ENCODE data around the gene RFT1. TPM values are rescaled to one million over a fixed set of nuclear protein-coding genes. Genes with fewer than 3 reads are reported as not detected.

The RFT1 gene
- total and polyA plus RNA-seq, 2 of the 13 experiments (the other 11 are each of a cell fraction or from before 2014, with no cell fraction given): 23.2 to 37.0 TPM

- TF ChIP-seq, protein P1, sequence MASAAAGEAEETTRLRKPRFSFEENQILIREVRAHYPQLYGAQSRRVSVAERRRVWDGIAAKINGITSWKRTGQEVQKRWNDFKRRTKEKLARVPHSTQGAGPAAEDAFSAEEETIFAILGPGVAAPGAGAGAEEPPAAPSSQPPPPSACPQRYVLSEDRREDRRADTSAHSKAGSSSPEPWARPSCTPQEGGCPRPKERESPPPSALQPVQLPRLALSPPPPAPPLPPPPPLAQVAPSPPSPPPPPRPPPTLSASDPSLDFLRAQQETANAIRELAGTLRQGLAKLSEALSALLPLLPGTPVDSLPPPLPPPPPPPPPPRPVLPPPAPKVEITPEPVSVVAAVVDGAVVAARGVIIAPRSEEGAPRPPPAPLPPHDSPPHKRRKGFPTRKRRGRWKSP (CRISPR knock-in tag; IDR thresholded peaks at IDR 0.05): peak; percentile 51; the same call in 1 of the 2 replicates
- TF ChIP-seq ZNF274 (CRISPR knock-in tag; IDR thresholded peaks at IDR 0.05): no peak
- TF ChIP-seq HNF4G (IDR thresholded peaks at IDR 0.05; ENCODE audit: borderline replicate concordance, low read depth, low read length): peak; percentile 75; the same call in 1 of the 2 replicates
- peak; percentile 90 for TF ChIP-seq HNF4G (CRISPR knock-in tag; IDR thresholded peaks at IDR 0.05; ENCODE audit: borderline replicate concordance, low read depth)
- no peak for TF ChIP-seq SAFB2 (CRISPR knock-in tag; IDR thresholded peaks at IDR 0.05; ENCODE audit: borderline replicate concordance, low read depth)
- no peak for TF ChIP-seq HMG20B (CRISPR knock-in tag; conservative IDR thresholded peaks at IDR 0.05)
- TF ChIP-seq ATRX (CRISPR knock-in tag; IDR thresholded peaks at IDR 0.05; ENCODE audit: borderline replicate concordance): no peak
- 0 out of 2 replicates have a peak, but pooled peaks have one; percentile 34 for TF ChIP-seq ZNF318 (CRISPR knock-in tag; IDR thresholded peaks at IDR 0.05)
- TF ChIP-seq ZNF460 (CRISPR knock-in tag; IDR thresholded peaks at IDR 0.05; ENCODE audit: borderline replicate concordance): no peak
- peak; percentile 60 for TF ChIP-seq MED1 (CRISPR knock-in tag; IDR thresholded peaks at IDR 0.05)
- peak; percentile 62; the same call in 1 of the 2 replicates for TF ChIP-seq PPARG (CRISPR knock-in tag; conservative IDR thresholded peaks at IDR 0.05)
- no peak for TF ChIP-seq ZNF607 (CRISPR knock-in tag; IDR thresholded peaks at IDR 0.05; ENCODE audit: borderline replicate concordance)
- TF ChIP-seq, protein P2, sequence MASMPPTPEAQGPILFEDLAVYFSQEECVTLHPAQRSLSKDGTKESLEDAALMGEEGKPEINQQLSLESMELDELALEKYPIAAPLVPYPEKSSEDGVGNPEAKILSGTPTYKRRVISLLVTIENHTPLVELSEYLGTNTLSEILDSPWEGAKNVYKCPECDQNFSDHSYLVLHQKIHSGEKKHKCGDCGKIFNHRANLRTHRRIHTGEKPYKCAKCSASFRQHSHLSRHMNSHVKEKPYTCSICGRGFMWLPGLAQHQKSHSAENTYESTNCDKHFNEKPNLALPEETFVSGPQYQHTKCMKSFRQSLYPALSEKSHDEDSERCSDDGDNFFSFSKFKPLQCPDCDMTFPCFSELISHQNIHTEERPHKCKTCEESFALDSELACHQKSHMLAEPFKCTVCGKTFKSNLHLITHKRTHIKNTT (CRISPR knock-in tag; IDR thresholded peaks at IDR 0.05): no peak
- TF ChIP-seq RFX5 (IDR thresholded peaks at IDR 0.05; ENCODE audit: low read depth, low read length): no peak
- no peak for TF ChIP-seq JDP2 (CRISPR knock-in tag; IDR thresholded peaks at IDR 0.05; ENCODE audit: borderline replicate concordance)
- TF ChIP-seq ZNF784 (CRISPR knock-in tag; IDR thresholded peaks at IDR 0.05; ENCODE audit: borderline replicate concordance): no peak
- peak; percentile 59; the same call in 1 of the 2 replicates for TF ChIP-seq CEBPB (IDR thresholded peaks at IDR 0.05; ENCODE audit: borderline replicate concordance, low read depth, low read length)
- TF ChIP-seq NAIF1 (CRISPR knock-in tag; IDR thresholded peaks at IDR 0.05; ENCODE audit: borderline replicate concordance): no peak
Measured at GRCh38 chr3:53170325-53171063, 40.3 kb upstream of the RFT1 start (continued).
